ENCODE results near the gene TRRAP.

GRCh38 chr7:99005776-99006175, 127.4 kb downstream of the TRRAP start:
- TF ChIP-seq CTCF (IDR thresholded peaks at IDR 0.05 in 4 of 5, conservative IDR thresholded peaks at IDR 0.05 in 1 of 5) (no peak), POLR2A (IDR thresholded peaks at IDR 0.05) (no peak)
